Breast epithelium (tissue), 3 donors: ENCODE results near the gene C1orf53.
A peak's percentile ranks its signal among the peaks of the same experiment; 100 is the strongest.

Experiments
- CTCF ChIP-seq, 3 donors: fragments of 450-650 bp; IDR thresholded peaks; one replicate each; pipeline ENCODE4 v1.5.1; 2016 to 2017; ENCODE audit warnings: antibody characterized with exemption in 3 of 3, mild to moderate bottlenecking in 3 of 3, moderate library complexity in 3 of 3
- POLR2A ChIP-seq: fragments of 450-650 bp; IDR thresholded peaks from one replicate; pipeline ENCODE4 v1.6.1; 2016; ENCODE audit warnings: antibody characterized with exemption, mild to moderate bottlenecking, moderate library complexity
- POLR2AphosphoS5 ChIP-seq, 3 donors: sonication (generic); formaldehyde crosslinking; IDR thresholded peaks; one replicate each; pipeline ENCODE4 v1.6.1; 2017; ENCODE audit warnings: antibody characterized with exemption in 3 of 3

- peak; percentile 10 to 53 (median 52) for TF ChIP-seq CTCF (IDR thresholded peaks at IDR 0.05)
- TF ChIP-seq POLR2AphosphoS5 (IDR thresholded peaks at IDR 0.05) = no peak
- no peak for TF ChIP-seq POLR2A
These were observed 22.2 kb downstream of the C1orf53 start for GRCh38 chr1:197924516-197925123.
